ENCODE data around the gene EMC1.

DNA sequence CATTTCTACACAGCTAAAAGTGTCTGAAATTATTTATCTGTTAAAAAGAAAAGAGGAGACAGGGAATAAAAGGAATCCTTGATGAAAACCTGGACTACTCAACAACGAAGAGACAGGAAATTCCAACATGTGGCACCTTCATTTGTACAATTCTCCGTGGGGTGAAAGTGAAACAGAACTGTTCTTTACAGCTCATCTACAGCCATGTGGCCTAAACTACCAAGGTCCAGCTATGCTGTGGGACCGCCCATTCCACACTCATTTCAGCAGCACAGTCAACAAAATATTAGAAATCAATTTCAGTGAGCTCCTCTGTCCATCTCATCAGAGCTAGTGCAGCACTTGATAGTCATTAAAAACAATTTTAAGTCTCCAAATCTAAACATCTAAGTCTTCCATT is 85.3 kb downstream of the EMC1 start:
- TF ChIP-seq, protein P1, sequence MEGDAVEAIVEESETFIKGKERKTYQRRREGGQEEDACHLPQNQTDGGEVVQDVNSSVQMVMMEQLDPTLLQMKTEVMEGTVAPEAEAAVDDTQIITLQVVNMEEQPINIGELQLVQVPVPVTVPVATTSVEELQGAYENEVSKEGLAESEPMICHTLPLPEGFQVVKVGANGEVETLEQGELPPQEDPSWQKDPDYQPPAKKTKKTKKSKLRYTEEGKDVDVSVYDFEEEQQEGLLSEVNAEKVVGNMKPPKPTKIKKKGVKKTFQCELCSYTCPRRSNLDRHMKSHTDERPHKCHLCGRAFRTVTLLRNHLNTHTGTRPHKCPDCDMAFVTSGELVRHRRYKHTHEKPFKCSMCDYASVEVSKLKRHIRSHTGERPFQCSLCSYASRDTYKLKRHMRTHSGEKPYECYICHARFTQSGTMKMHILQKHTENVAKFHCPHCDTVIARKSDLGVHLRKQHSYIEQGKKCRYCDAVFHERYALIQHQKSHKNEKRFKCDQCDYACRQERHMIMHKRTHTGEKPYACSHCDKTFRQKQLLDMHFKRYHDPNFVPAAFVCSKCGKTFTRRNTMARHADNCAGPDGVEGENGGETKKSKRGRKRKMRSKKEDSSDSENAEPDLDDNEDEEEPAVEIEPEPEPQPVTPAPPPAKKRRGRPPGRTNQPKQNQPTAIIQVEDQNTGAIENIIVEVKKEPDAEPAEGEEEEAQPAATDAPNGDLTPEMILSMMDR (IDR thresholded peaks at IDR 0.05) = no peak
- TF ChIP-seq POLR2A (IDR thresholded peaks at IDR 0.05) = no peak
